ENCODE data around the gene SLC9A4. TPM values are rescaled to one million over a fixed set of nuclear protein-coding genes. Genes with fewer than 3 reads are reported as not detected.
A peak's percentile ranks its signal among the peaks of the same experiment; 100 is the strongest.

The SLC9A4 gene
- total and polyA plus RNA-seq, 9 of the 15 experiments (the other 6 are each of a cell fraction or from before 2014, with no cell fraction given), result 0.04 to 0.15 (median 0.04) TPM; not detected in 5

DNA sequence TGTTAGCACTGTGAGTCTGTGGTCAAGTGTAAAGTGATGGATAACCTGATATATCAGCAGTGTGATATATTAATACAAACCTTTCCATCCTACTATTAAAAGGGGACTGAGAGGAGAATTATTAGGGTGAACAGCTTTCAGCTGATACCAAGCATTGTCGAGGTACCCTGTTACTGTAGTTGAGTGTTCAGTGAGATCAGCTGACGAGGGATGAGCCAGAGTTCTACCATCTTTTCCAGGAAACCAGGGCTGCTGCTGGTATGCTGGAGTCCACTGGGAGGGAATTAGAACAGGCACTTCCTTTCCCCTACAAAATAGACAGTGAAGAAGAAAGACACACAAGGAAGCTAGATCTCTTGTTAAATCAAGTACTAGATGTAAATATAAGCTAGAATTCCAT lies 49.7 kb upstream of the SLC9A4 start (continued):
- TF ChIP-seq ZFX (CRISPR knock-in tag; IDR thresholded peaks at IDR 0.05) (no peak), NBN (IDR thresholded peaks at IDR 0.05; ENCODE audit: low read depth) (no peak), POU5F1 (IDR thresholded peaks at IDR 0.05; ENCODE audit: borderline replicate concordance, low read depth, low read length, partially characterized antibody) (no peak), NONO (IDR thresholded peaks at IDR 0.05; ENCODE audit: low read depth in 2 of 2, low read length in 1 of 2) (no peak), TCF7L2 (IDR thresholded peaks at IDR 0.05; ENCODE audit: low read depth, low read length) (no peak), TCFL5 (CRISPR knock-in tag; conservative IDR thresholded peaks at IDR 0.05) (0 out of 2 replicates have a peak, but pooled peaks have one; percentile 58), HDAC2 (IDR thresholded peaks at IDR 0.05) (no peak), ZNF232 (CRISPR knock-in tag; IDR thresholded peaks at IDR 0.05) (no peak), ZBTB8A (IDR thresholded peaks at IDR 0.05; ENCODE audit: partially characterized antibody) (no peak), PHB (CRISPR knock-in tag; IDR thresholded peaks at IDR 0.05) (no peak), MECOM (CRISPR knock-in tag; IDR thresholded peaks at IDR 0.05) (peak; percentile 68; the same call in 1 of the 2 replicates), CREM (IDR thresholded peaks at IDR 0.05; ENCODE audit: low read depth) (no peak), ARNT (IDR thresholded peaks at IDR 0.05) (no peak), DIDO1 (tag; IDR thresholded peaks at IDR 0.05; ENCODE audit: low read depth) (no peak), SMAD2 (IDR thresholded peaks at IDR 0.05; ENCODE audit: low read depth, low read length) (no peak), FOS (IDR thresholded peaks at IDR 0.05; ENCODE audit: extremely low read depth, insufficient read length) (no peak), HDAC8 (tag; IDR thresholded peaks at IDR 0.05) (0 out of 2 replicates have a peak, but pooled peaks have one; percentile 21), KLF10 (CRISPR knock-in tag; IDR thresholded peaks at IDR 0.05) (no peak)
- TF ChIP-seq, protein P1, sequence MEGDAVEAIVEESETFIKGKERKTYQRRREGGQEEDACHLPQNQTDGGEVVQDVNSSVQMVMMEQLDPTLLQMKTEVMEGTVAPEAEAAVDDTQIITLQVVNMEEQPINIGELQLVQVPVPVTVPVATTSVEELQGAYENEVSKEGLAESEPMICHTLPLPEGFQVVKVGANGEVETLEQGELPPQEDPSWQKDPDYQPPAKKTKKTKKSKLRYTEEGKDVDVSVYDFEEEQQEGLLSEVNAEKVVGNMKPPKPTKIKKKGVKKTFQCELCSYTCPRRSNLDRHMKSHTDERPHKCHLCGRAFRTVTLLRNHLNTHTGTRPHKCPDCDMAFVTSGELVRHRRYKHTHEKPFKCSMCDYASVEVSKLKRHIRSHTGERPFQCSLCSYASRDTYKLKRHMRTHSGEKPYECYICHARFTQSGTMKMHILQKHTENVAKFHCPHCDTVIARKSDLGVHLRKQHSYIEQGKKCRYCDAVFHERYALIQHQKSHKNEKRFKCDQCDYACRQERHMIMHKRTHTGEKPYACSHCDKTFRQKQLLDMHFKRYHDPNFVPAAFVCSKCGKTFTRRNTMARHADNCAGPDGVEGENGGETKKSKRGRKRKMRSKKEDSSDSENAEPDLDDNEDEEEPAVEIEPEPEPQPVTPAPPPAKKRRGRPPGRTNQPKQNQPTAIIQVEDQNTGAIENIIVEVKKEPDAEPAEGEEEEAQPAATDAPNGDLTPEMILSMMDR (IDR thresholded peaks at IDR 0.05 in 2 of 3, conservative IDR thresholded peaks at IDR 0.05 in 1 of 3; ENCODE audit: insufficient read depth in 2 of 3, low read depth in 1 of 3, low read length in 3 of 3), result no peak
- TF ChIP-seq, protein P2, sequence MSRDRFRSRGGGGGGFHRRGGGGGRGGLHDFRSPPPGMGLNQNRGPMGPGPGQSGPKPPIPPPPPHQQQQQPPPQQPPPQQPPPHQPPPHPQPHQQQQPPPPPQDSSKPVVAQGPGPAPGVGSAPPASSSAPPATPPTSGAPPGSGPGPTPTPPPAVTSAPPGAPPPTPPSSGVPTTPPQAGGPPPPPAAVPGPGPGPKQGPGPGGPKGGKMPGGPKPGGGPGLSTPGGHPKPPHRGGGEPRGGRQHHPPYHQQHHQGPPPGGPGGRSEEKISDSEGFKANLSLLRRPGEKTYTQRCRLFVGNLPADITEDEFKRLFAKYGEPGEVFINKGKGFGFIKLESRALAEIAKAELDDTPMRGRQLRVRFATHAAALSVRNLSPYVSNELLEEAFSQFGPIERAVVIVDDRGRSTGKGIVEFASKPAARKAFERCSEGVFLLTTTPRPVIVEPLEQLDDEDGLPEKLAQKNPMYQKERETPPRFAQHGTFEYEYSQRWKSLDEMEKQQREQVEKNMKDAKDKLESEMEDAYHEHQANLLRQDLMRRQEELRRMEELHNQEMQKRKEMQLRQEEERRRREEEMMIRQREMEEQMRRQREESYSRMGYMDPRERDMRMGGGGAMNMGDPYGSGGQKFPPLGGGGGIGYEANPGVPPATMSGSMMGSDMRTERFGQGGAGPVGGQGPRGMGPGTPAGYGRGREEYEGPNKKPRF (IDR thresholded peaks at IDR 0.05; ENCODE audit: low read depth, low read length), result no peak
- TF ChIP-seq, protein P3, sequence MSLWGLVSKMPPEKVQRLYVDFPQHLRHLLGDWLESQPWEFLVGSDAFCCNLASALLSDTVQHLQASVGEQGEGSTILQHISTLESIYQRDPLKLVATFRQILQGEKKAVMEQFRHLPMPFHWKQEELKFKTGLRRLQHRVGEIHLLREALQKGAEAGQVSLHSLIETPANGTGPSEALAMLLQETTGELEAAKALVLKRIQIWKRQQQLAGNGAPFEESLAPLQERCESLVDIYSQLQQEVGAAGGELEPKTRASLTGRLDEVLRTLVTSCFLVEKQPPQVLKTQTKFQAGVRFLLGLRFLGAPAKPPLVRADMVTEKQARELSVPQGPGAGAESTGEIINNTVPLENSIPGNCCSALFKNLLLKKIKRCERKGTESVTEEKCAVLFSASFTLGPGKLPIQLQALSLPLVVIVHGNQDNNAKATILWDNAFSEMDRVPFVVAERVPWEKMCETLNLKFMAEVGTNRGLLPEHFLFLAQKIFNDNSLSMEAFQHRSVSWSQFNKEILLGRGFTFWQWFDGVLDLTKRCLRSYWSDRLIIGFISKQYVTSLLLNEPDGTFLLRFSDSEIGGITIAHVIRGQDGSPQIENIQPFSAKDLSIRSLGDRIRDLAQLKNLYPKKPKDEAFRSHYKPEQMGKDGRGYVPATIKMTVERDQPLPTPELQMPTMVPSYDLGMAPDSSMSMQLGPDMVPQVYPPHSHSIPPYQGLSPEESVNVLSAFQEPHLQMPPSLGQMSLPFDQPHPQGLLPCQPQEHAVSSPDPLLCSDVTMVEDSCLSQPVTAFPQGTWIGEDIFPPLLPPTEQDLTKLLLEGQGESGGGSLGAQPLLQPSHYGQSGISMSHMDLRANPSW (CRISPR knock-in tag; IDR thresholded peaks at IDR 0.05), result no peak
- TF ChIP-seq, protein P4, sequence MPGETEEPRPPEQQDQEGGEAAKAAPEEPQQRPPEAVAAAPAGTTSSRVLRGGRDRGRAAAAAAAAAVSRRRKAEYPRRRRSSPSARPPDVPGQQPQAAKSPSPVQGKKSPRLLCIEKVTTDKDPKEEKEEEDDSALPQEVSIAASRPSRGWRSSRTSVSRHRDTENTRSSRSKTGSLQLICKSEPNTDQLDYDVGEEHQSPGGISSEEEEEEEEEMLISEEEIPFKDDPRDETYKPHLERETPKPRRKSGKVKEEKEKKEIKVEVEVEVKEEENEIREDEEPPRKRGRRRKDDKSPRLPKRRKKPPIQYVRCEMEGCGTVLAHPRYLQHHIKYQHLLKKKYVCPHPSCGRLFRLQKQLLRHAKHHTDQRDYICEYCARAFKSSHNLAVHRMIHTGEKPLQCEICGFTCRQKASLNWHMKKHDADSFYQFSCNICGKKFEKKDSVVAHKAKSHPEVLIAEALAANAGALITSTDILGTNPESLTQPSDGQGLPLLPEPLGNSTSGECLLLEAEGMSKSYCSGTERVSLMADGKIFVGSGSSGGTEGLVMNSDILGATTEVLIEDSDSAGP (CRISPR knock-in tag; IDR thresholded peaks at IDR 0.05), result no peak

Data from K562 (cell line).